Measurements from ENCODE around the gene ADAM15.

Gene ADAM15

GRCh38 chr1:155032886-155033285 is 18.2 kb upstream of the ADAM15 start:
- no peak for DNase-seq

- DNase-seq = no peak
Measured at GRCh38 chr1:155033524-155033923, 17.6 kb upstream of the ADAM15 start, which contains the start of the genes DCST1 and DCST2. TSS of gene DCST1 (plus strand) at chr1:155033824. CDS start at chr1:155034037, 213 bp downstream. TSS of gene DCST2 (minus strand) at chr1:155033781. CDS start at chr1:155033701, 80 bp downstream.

- no peak for DNase-seq
Measured at GRCh38 chr1:155034318-155035208, 16.6 kb upstream of the ADAM15 start.

- no peak for DNase-seq
Measured at GRCh38 chr1:155035936-155036335, 15.2 kb upstream of the ADAM15 start.

GRCh38 chr1:155037043-155037442 is 14.1 kb upstream of the ADAM15 start:
- DNase-seq = no peak

GRCh38 chr1:155037851-155038441 is 13.2 kb upstream of the ADAM15 start:
- no peak for DNase-seq

GRCh38 chr1:155038602-155039307 is 12.4 kb upstream of the ADAM15 start:
- DNase-seq = no peak

GRCh38 chr1:155039308-155039669 is 11.8 kb upstream of the ADAM15 start:
- DNase-seq = no peak

- no peak for DNase-seq
Measured at GRCh38 chr1:155040358-155041093, 10.6 kb upstream of the ADAM15 start.

- DNase-seq = no peak
Measured at GRCh38 chr1:155042789-155043188, 8.3 kb upstream of the ADAM15 start.

- no peak for DNase-seq
Measured at GRCh38 chr1:155043301-155043702, 7.8 kb upstream of the ADAM15 start.

GRCh38 chr1:155043793-155044192 is 7.3 kb upstream of the ADAM15 start:
- no peak for DNase-seq

- no peak for DNase-seq
Measured at GRCh38 chr1:155044365-155044764, 6.8 kb upstream of the ADAM15 start.

- peak; percentile 84 for DNase-seq
Measured at GRCh38 chr1:155044812-155045657, 6.1 kb upstream of the ADAM15 start.

- no peak for DNase-seq
Measured at GRCh38 chr1:155048449-155049334, 2.4 kb upstream of the ADAM15 start.

GRCh38 chr1:155049651-155050559 is 1.2 kb upstream of the ADAM15 start:
- DNase-seq = no peak

GRCh38 chr1:155051342-155051776 is 243 bp downstream of the ADAM15 start:
- DNase-seq = no peak

GRCh38 chr1:155051777-155052398 is 772 bp downstream of the ADAM15 start:
- DNase-seq = peak; percentile 70

Measured in hematopoietic multipotent progenitor cell treated with erythropoietin and hydrocortisone succinate and interleukin-3 and kit ligand, for 8 days (in vitro differentiated cells).